ENCODE results near the gene JARID2.
A peak's percentile ranks its signal among the peaks of the same experiment; 100 is the strongest.

Gene JARID2

GRCh38 chr6:15440040-15440439 is 194.2 kb downstream of the JARID2 start:
- Mint-ChIP-seq H3K9me3 (no peaks in the 10 kb centered on the region), H3K27me3 (no peaks in the 10 kb centered on the region), H3K36me3 (ENCODE audit: insufficient read depth) (peaks cover 7% of the 10 kb centered on the region), H3K4me1 (ENCODE audit: low read depth in 2 of 2) (peaks cover 43 to 56% of the 10 kb centered on the region in 2 donors), H3K27ac (peak overlapping the region; percentile 77 to 83), H3K4me3 (no peak overlapping the region)
- ATAC-seq (replicated peaks) (no peak), DNase-seq (no peak)

GRCh38 chr6:15441215-15441868 is 195.5 kb downstream of the JARID2 start:
- no peaks in the 10 kb centered on the region for H3K27me3 Mint-ChIP-seq
- no peak overlapping the region for H3K4me3 Mint-ChIP-seq
- no peak overlapping the region for H3K27ac Mint-ChIP-seq
- peak; percentile 66 for ATAC-seq (replicated peaks)
- peak; percentile 22 to 44 (median 29) for DNase-seq
- peaks cover 43 to 55% of the 10 kb centered on the region in 2 donors for H3K4me1 Mint-ChIP-seq (ENCODE audit: low read depth in 2 of 2)
- peaks cover 5% of the 10 kb centered on the region for H3K36me3 Mint-ChIP-seq (ENCODE audit: insufficient read depth)
- H3K9me3 Mint-ChIP-seq = no peaks in the 10 kb centered on the region

GRCh38 chr6:15441981-15442380 is 196.1 kb downstream of the JARID2 start:
- H3K9me3 Mint-ChIP-seq = no peaks in the 10 kb centered on the region
- peaks cover 4% of the 10 kb centered on the region for H3K36me3 Mint-ChIP-seq (ENCODE audit: insufficient read depth)
- peaks cover 40 to 52% of the 10 kb centered on the region in 2 donors for H3K4me1 Mint-ChIP-seq (ENCODE audit: low read depth in 2 of 2)
- H3K27ac Mint-ChIP-seq = no peak overlapping the region
- DNase-seq = no peak
- no peaks in the 10 kb centered on the region for H3K27me3 Mint-ChIP-seq
- no peak for ATAC-seq (replicated peaks)
- no peak overlapping the region for H3K4me3 Mint-ChIP-seq

GRCh38 chr6:15442467-15442866 is 196.6 kb downstream of the JARID2 start:
- DNase-seq = no peak
- Mint-ChIP-seq H3K27me3 (no peaks in the 10 kb centered on the region), H3K4me1 (ENCODE audit: low read depth in 2 of 2) (peaks cover 44 to 52% of the 10 kb centered on the region in 2 donors), H3K4me3 (no peak overlapping the region), H3K27ac (peak overlapping the region in 1 of 2 donors; percentile 44), H3K9me3 (no peaks in the 10 kb centered on the region), H3K36me3 (ENCODE audit: insufficient read depth) (peaks cover 4% of the 10 kb centered on the region)
- no peak for ATAC-seq (replicated peaks)

- Mint-ChIP-seq H3K36me3 (ENCODE audit: insufficient read depth) (peaks cover 4% of the 10 kb centered on the region), H3K27me3 (no peaks in the 10 kb centered on the region), H3K4me3 (no peak overlapping the region), H3K27ac (no peak overlapping the region), H3K4me1 (ENCODE audit: low read depth in 2 of 2) (peaks cover 43 to 52% of the 10 kb centered on the region in 2 donors), H3K9me3 (no peaks in the 10 kb centered on the region)
- ATAC-seq (replicated peaks) (no peak), DNase-seq (no peak)
Measured at GRCh38 chr6:15443119-15443830, 197.4 kb downstream of the JARID2 start.

GRCh38 chr6:15444081-15444731 is 198.3 kb downstream of the JARID2 start:
- Mint-ChIP-seq H3K9me3 (no peaks in the 10 kb centered on the region), H3K27me3 (no peaks in the 10 kb centered on the region), H3K4me3 (no peak overlapping the region), H3K4me1 (ENCODE audit: low read depth in 2 of 2) (peaks cover 34 to 46% of the 10 kb centered on the region in 2 donors), H3K36me3 (ENCODE audit: insufficient read depth) (peaks cover 5% of the 10 kb centered on the region), H3K27ac (no peak overlapping the region)
- no peak for DNase-seq
- no peak for ATAC-seq (replicated peaks)

- Mint-ChIP-seq H3K36me3 (ENCODE audit: insufficient read depth) (peaks cover 5% of the 10 kb centered on the region), H3K9me3 (no peaks in the 10 kb centered on the region), H3K27ac (no peak overlapping the region), H3K4me3 (no peak overlapping the region), H3K4me1 (ENCODE audit: low read depth in 2 of 2) (peaks cover 31 to 44% of the 10 kb centered on the region in 2 donors), H3K27me3 (no peaks in the 10 kb centered on the region)
- ATAC-seq (replicated peaks) = no peak
- no peak for DNase-seq
Measured at GRCh38 chr6:15444881-15445280, 199.0 kb downstream of the JARID2 start.

- Mint-ChIP-seq H3K27me3 (no peaks in the 10 kb centered on the region), H3K9me3 (no peaks in the 10 kb centered on the region), H3K36me3 (ENCODE audit: insufficient read depth) (peaks cover 5% of the 10 kb centered on the region), H3K4me3 (no peak overlapping the region), H3K27ac (peak overlapping the region; percentile 19 to 73), H3K4me1 (ENCODE audit: low read depth in 2 of 2) (peaks cover 45 to 49% of the 10 kb centered on the region in 2 donors)
- no peak for ATAC-seq (replicated peaks)
- no peak for DNase-seq
Measured at GRCh38 chr6:15447546-15448267, 201.8 kb downstream of the JARID2 start.

- DNase-seq (no peak), ATAC-seq (replicated peaks) (no peak)
- Mint-ChIP-seq H3K27me3 (no peaks in the 10 kb centered on the region), H3K27ac (no peak overlapping the region), H3K9me3 (no peaks in the 10 kb centered on the region), H3K36me3 (ENCODE audit: insufficient read depth) (peaks cover 5% of the 10 kb centered on the region), H3K4me3 (no peak overlapping the region), H3K4me1 (ENCODE audit: low read depth in 2 of 2) (peaks cover 47 to 57% of the 10 kb centered on the region in 2 donors)
Measured at GRCh38 chr6:15449011-15449410, 203.1 kb downstream of the JARID2 start.

GRCh38 chr6:15451738-15452137 is 205.9 kb downstream of the JARID2 start:
- Mint-ChIP-seq H3K4me3 (peak overlapping the region in 1 of 2 donors; percentile 50), H3K4me1 (ENCODE audit: low read depth in 2 of 2) (peaks cover 45 to 51% of the 10 kb centered on the region in 2 donors)
- ATAC-seq (replicated peaks) = no peak

GRCh38 chr6:15452182-15452941 is 206.5 kb downstream of the JARID2 start:
- H3K27me3 Mint-ChIP-seq = no peaks in the 10 kb centered on the region
- H3K9me3 Mint-ChIP-seq = no peaks in the 10 kb centered on the region
- DNase-seq = no peak
- peak overlapping the region; percentile 31 to 94 for H3K27ac Mint-ChIP-seq
- H3K4me3 Mint-ChIP-seq = peak overlapping the region in 1 of 2 donors; percentile 50
- peaks cover 14% of the 10 kb centered on the region for H3K36me3 Mint-ChIP-seq (ENCODE audit: insufficient read depth)
- H3K4me1 Mint-ChIP-seq (ENCODE audit: low read depth in 2 of 2) = peaks cover 41 to 45% of the 10 kb centered on the region in 2 donors
- ATAC-seq (replicated peaks) = peak; percentile 32

More at GRCh38 chr6:15451738-15452137, 205.9 kb downstream of the JARID2 start:
- peaks cover 8% of the 10 kb centered on the region for H3K36me3 Mint-ChIP-seq (ENCODE audit: insufficient read depth)
- no peak for DNase-seq
- no peaks in the 10 kb centered on the region for H3K27me3 Mint-ChIP-seq
- peak overlapping the region; percentile 31 to 94 for H3K27ac Mint-ChIP-seq
- no peaks in the 10 kb centered on the region for H3K9me3 Mint-ChIP-seq

GRCh38 chr6:15453186-15453585 is 207.3 kb downstream of the JARID2 start:
- H3K9me3 Mint-ChIP-seq = no peaks in the 10 kb centered on the region
- peak overlapping the region in 1 of 2 donors; percentile 61 for H3K27ac Mint-ChIP-seq
- H3K4me3 Mint-ChIP-seq = no peak overlapping the region
- peaks cover 35 to 39% of the 10 kb centered on the region in 2 donors for H3K4me1 Mint-ChIP-seq (ENCODE audit: low read depth in 2 of 2)
- H3K36me3 Mint-ChIP-seq (ENCODE audit: insufficient read depth) = peaks cover 10% of the 10 kb centered on the region
- no peak for ATAC-seq (replicated peaks)
- DNase-seq = no peak
- H3K27me3 Mint-ChIP-seq = no peaks in the 10 kb centered on the region
